HEK293T (cell line): Measurements from ENCODE around the gene ABCB9.

Source experiments
- ELF4 ChIP-seq: fragments of 450-650 bp; IDR thresholded peaks from 2 replicates; pipeline ENCODE4 v1.6.1; 2017; ENCODE audit warnings: antibody characterized with exemption
- FOXA1 ChIP-seq: fragments of 450-650 bp; IDR thresholded peaks from 2 replicates; pipeline ENCODE4 v1.6.1; 2016; ENCODE audit warnings: mild to moderate bottlenecking
- FOXK2 ChIP-seq: fragments of 450-650 bp; IDR thresholded peaks from 2 replicates; pipeline ENCODE4 v1.6.1; 2016; ENCODE audit warnings: mild to moderate bottlenecking
- FOXM1 ChIP-seq: fragments of 450-650 bp; IDR thresholded peaks from 2 replicates; pipeline ENCODE4 v1.6.1; 2017; ENCODE audit warnings: mild to moderate bottlenecking, borderline replicate concordance
- L3MBTL2 ChIP-seq: fragments of 450-650 bp; conservative IDR thresholded peaks from 2 replicates; pipeline ENCODE4 v1.6.1; 2016; ENCODE audit warnings: mild to moderate bottlenecking
- LEF1 ChIP-seq: fragments of 450-650 bp; IDR thresholded peaks from 2 replicates; pipeline ENCODE4 v1.6.1; 2017; ENCODE audit warnings: mild to moderate bottlenecking, borderline replicate concordance
- PKNOX1 ChIP-seq: fragments of 450-650 bp; IDR thresholded peaks from 2 replicates; pipeline ENCODE4 v1.6.1; 2016
- SP1 ChIP-seq: fragments of 450-650 bp; IDR thresholded peaks from 2 replicates; pipeline ENCODE4 v1.6.1; 2017
- SUZ12 ChIP-seq: fragments of 450-650 bp; IDR thresholded peaks from 2 replicates; pipeline ENCODE4 v1.6.1; 2016; ENCODE audit warnings: mild to moderate bottlenecking

- no peak for TF ChIP-seq FOXK2
- no peak for TF ChIP-seq LEF1
- TF ChIP-seq FOXM1 = no peak
- no peak for TF ChIP-seq SUZ12
- TF ChIP-seq SP1 = no peak
- TF ChIP-seq FOXA1 = no peak
- TF ChIP-seq ELF4 = no peak
- no peak for TF ChIP-seq PKNOX1
- no peak; the same call in 1 of the 2 replicates for TF ChIP-seq L3MBTL2
Observed at GRCh38 chr12:122880155-122880667, 86.1 kb downstream of the ABCB9 start.
